CD14-positive monocyte (primary cell): ENCODE results near the gene SERBP1. TPM values are rescaled to one million over a fixed set of nuclear protein-coding genes. Genes with fewer than 3 reads are reported as not detected.
A peak's percentile ranks its signal among the peaks of the same experiment; 100 is the strongest.

Experiments
- DNase-seq, 3 donors: peaks; one replicate each; pipeline ENCODE4 v3.0.0-alpha.2; 2011 to 2022
- H2AFZ ChIP-seq: 2 replicates; pipeline ENCODE4 v1.6.0; 2012; ENCODE audit warnings: mild to moderate bottlenecking, low read depth, low read length, inconsistent platforms; ENCODE audit not compliant: insufficient read depth, poor library complexity, severe bottlenecking
- H3K27ac ChIP-seq, 2 donors: 1 replicate in 1 of 2; 2 replicates in 1 of 2; pipeline ENCODE4 v1.5.1; 2012 to 2013; ENCODE audit warnings: low read length in 2 of 2, control low read depth in 1 of 2, inconsistent platforms in 1 of 2, low read depth in 1 of 2, mild to moderate bottlenecking in 1 of 2
- H3K27me3 ChIP-seq, 2 donors: one replicate each; pipeline versions ENCODE4 v1.6.0 to v1.6.1; 2011 to 2013; ENCODE audit warnings: low read length in 2 of 2; ENCODE audit not compliant: control insufficient read depth in 2 of 2, insufficient read depth in 2 of 2
- H3K36me3 ChIP-seq, 2 donors: replicated peaks in 1 of 2; 1 replicate in 1 of 2; 2 replicates in 1 of 2; pipeline versions ENCODE4 v1.5.1 to v1.6.1; 2012 to 2013; ENCODE audit warnings: low read length in 2 of 2, control low read depth in 1 of 2, inconsistent platforms in 1 of 2, mild to moderate bottlenecking in 1 of 2; ENCODE audit not compliant: insufficient read depth in 2 of 2, control insufficient read depth in 1 of 2
- H3K4me1 ChIP-seq, 2 donors: 1 replicate in 1 of 2; 2 replicates in 1 of 2; pipeline versions ENCODE4 v1.5.1 to v1.6.1; 2012 to 2013; ENCODE audit warnings: low read length in 2 of 2, control low read depth in 1 of 2, inconsistent platforms in 1 of 2, mild to moderate bottlenecking in 1 of 2, moderate library complexity in 1 of 2; ENCODE audit not compliant: insufficient read depth in 2 of 2, control insufficient read depth in 1 of 2
- H3K4me2 ChIP-seq: replicated peaks from 2 replicates; pipeline ENCODE3; 2012; ENCODE audit warnings: low read length, moderate library complexity, mild to moderate bottlenecking; ENCODE audit not compliant: poor library complexity, severe bottlenecking; ENCODE audit errors: extremely low read depth
- H3K4me3 ChIP-seq, 3 experiments: fragments of 200-600 bp in 1 of 3; sonication (generic) in 1 of 3; replicated peaks in 1 of 3; 1 replicate in 2 of 3; 2 replicates in 1 of 3; pipeline ENCODE4 v1.5.1; 2011 to 2013; ENCODE audit warnings: low read length in 3 of 3, mild to moderate bottlenecking in 3 of 3, control low read depth in 2 of 3, low read depth in 2 of 3, inconsistent platforms in 1 of 3, moderate library complexity in 1 of 3
- H3K79me2 ChIP-seq: 2 replicates; pipeline ENCODE4 v1.6.0; 2012; ENCODE audit warnings: mild to moderate bottlenecking, control low read depth, inconsistent platforms, low read length, moderate library complexity; ENCODE audit not compliant: insufficient read depth
- H3K9ac ChIP-seq: 2 replicates; pipeline ENCODE4 v1.6.0; 2017; ENCODE audit warnings: low read length, mild to moderate bottlenecking; ENCODE audit not compliant: insufficient read depth, poor library complexity, severe bottlenecking
- H3K9me3 ChIP-seq, 2 donors: replicated peaks in 1 of 2; 1 replicate in 1 of 2; 2 replicates in 1 of 2; pipeline versions ENCODE4 v1.5.1 to v1.6.1; 2012 to 2013; ENCODE audit warnings: low read length in 2 of 2, control low read depth in 1 of 2; ENCODE audit not compliant: control insufficient read depth in 1 of 2, insufficient read depth in 1 of 2
- H4K20me1 ChIP-seq: 2 replicates; pipeline ENCODE4 v1.6.0; 2012; ENCODE audit warnings: mild to moderate bottlenecking, low read length, control low read depth, moderate library complexity; ENCODE audit not compliant: insufficient read depth
- H3K27ac Mint-ChIP-seq, 7 donors: one replicate each; pipeline ENCODE4 v1.8.0; 2020; ENCODE audit warnings: mild to moderate bottlenecking in 7 of 7, mixed read lengths in 7 of 7, moderate library complexity in 6 of 7, inconsistent platforms in 2 of 7
- H3K27me3 Mint-ChIP-seq, 3 donors: one replicate each; pipeline ENCODE4 v1.8.0; 2021 to 2022; ENCODE audit warnings: low read depth in 3 of 3, mild to moderate bottlenecking in 3 of 3, mixed read lengths in 3 of 3, moderate library complexity in 3 of 3, inconsistent platforms in 1 of 3
- H3K36me3 Mint-ChIP-seq, 2 donors: one replicate each; pipeline ENCODE4 v1.8.0; 2020; ENCODE audit warnings: mixed read lengths in 2 of 2, inconsistent platforms in 1 of 2, mild to moderate bottlenecking in 1 of 2
- H3K4me1 Mint-ChIP-seq: one replicate; pipeline ENCODE4 v1.8.0; 2020; ENCODE audit warnings: mild to moderate bottlenecking, mixed read lengths
- H3K4me3 Mint-ChIP-seq, 2 donors: one replicate each; pipeline ENCODE4 v1.8.0; 2020; ENCODE audit warnings: mild to moderate bottlenecking in 2 of 2, mixed read lengths in 2 of 2, moderate library complexity in 1 of 2
- H3K9me3 Mint-ChIP-seq, 7 donors: one replicate each; pipeline ENCODE4 v1.8.0; 2020 to 2022; ENCODE audit warnings: mixed read lengths in 7 of 7, mild to moderate bottlenecking in 6 of 7, moderate library complexity in 6 of 7, inconsistent platforms in 2 of 7
- WGBS: methylation state at CpG from one replicate; pipeline ENCODE4 v1.1.5; 2013; ENCODE audit warnings: missing lambda C conversion rate; ENCODE audit not compliant: insufficient coverage; 5-methylcytosine and 5-hydroxymethylcytosine counted together
- intact Hi-C, 2 donors: fragments of 100-400 bp; cut with micrococcal nuclease; formaldehyde crosslinking; loops; one replicate each; pipeline versions ENCODE4 v1.15.0 to v1.15.1; 2023
- polyA minus RNA-seq: library from RNA; depleted of rRNA, polyadenylated mRNA; stranded (reverse); fragments of >200 nt; gene quantifications from 2 replicates; pipeline ENCODE4 v1.2.3, GENCODE V29; 2012
- polyA plus RNA-seq, 3 donors: library from polyadenylated mRNA; depleted of rRNA in 1 of 3; unstranded in 2 of 3; stranded (reverse) in 1 of 3; fragments of 300-500 nt in 2 of 3; fragments of >200 nt in 1 of 3; fragmentation: Illumina TruSeq in 2 of 3; gene quantifications; 1 replicate in 2 of 3; 2 replicates in 1 of 3; pipeline ENCODE4 v1.2.3, GENCODE V29; 2012 to 2021
- total RNA-seq, 12 experiments: library from RNA in 1 of 12; stranded (reverse) in 1 of 12; fragments of 120-200 nt in 1 of 12; gene quantifications; one replicate each; pipeline ENCODE4 v1.2.4 and lab custom pipeline; 2013 to 2026; ENCODE audit warnings: mixed read lengths in 6 of 12, inconsistent platforms in 1 of 12
- TF ChIP-seq, protein P1 (sequence below): fragments of 200-600 bp; IDR thresholded peaks from one replicate; pipeline ENCODE4 v1.8.0; 2022; ENCODE audit warnings: antibody characterized with exemption, mild to moderate bottlenecking

SERBP1 gene
- total RNA-seq (2013): 106 TPM
- polyA plus RNA-seq (10 to 100 TPM; 38.2 to 78.8 (median 75.3) TPM), polyA minus RNA-seq (29.2 and 66.3 TPM in 2 replicates), total RNA-seq (lab: John Stamatoyannopoulos, UW) (99.4 to 242 (median 190) reads per million in 11 experiments)

- Mint-ChIP-seq H3K36me3 (peaks cover 7% of the 10 kb centered on the region in 2 donors), H3K4me1 (peaks cover 57% of the 10 kb centered on the region), H3K4me3 (peak within 1 kb of the TSS; percentile 98 to 99), H3K27me3 (peaks cover 0 to 2% (median 0%) of the 10 kb centered on the region in 3 donors), H3K27ac (peak within 1 kb of the TSS; percentile 93 to 99 (median 95)), H3K9me3 (no peaks in the 10 kb centered on the region)
- H3K9ac ChIP-seq: peak within 1 kb of the TSS; percentile 85
- H3K4me2 ChIP-seq: peak within 1 kb of the TSS; percentile 95
- H3K9me3 ChIP-seq: no peaks in the 10 kb centered on the region
- peak; percentile 91 to 93 (median 92) for DNase-seq
- peaks cover 29 to 55% of the 10 kb centered on the region in 2 donors for H3K4me1 ChIP-seq
- H3K36me3 ChIP-seq: peaks cover 6 to 7% of the 10 kb centered on the region in 2 donors
- intact Hi-C loops: loop anchor here (10.0 kb wide), 2 partner anchors 254 to 506 kb away; partner anchors contain the start of genes DNAI4 (in 1 of the 2), GADD45A (in 1 of the 2) and MIER1 (in 1 of the 2)
- H3K27ac ChIP-seq: peak within 1 kb of the TSS; percentile 84 to 92
- WGBS: 1% methylated on average over 38 of the region's 62 CpGs
- TF ChIP-seq, protein P1, sequence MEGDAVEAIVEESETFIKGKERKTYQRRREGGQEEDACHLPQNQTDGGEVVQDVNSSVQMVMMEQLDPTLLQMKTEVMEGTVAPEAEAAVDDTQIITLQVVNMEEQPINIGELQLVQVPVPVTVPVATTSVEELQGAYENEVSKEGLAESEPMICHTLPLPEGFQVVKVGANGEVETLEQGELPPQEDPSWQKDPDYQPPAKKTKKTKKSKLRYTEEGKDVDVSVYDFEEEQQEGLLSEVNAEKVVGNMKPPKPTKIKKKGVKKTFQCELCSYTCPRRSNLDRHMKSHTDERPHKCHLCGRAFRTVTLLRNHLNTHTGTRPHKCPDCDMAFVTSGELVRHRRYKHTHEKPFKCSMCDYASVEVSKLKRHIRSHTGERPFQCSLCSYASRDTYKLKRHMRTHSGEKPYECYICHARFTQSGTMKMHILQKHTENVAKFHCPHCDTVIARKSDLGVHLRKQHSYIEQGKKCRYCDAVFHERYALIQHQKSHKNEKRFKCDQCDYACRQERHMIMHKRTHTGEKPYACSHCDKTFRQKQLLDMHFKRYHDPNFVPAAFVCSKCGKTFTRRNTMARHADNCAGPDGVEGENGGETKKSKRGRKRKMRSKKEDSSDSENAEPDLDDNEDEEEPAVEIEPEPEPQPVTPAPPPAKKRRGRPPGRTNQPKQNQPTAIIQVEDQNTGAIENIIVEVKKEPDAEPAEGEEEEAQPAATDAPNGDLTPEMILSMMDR: no peak
- H3K27me3 ChIP-seq: no peaks in the 10 kb centered on the region
- peak within 1 kb of the TSS; percentile 95 for H2AFZ ChIP-seq
- peak within 1 kb of the TSS; percentile 65 to 97 (median 66) for H3K4me3 ChIP-seq
- peaks cover 41% of the 10 kb centered on the region for H4K20me1 ChIP-seq
- peaks cover 47% of the 10 kb centered on the region for H3K79me2 ChIP-seq
Measured at GRCh38 chr1:67430358-67431155, at the start of gene SERBP1. Gene SERBP1 (minus strand): TSS chr1:67430402. CDS start chr1:67430300, 102 bp downstream.

GRCh38 chr1:67479146-67479891, 49.1 kb upstream of the SERBP1 start:
- no peak overlapping the region for H3K9ac ChIP-seq
- no peaks in the 10 kb centered on the region for H3K79me2 ChIP-seq
- peak overlapping the region; percentile 35 for H2AFZ ChIP-seq
- intact Hi-C loops: no loop called here
- Mint-ChIP-seq H3K27ac (peak overlapping the region in 1 of 7 donors; percentile 58), H3K36me3 (no peaks in the 10 kb centered on the region), H3K27me3 (peaks cover 0 to 5% (median 4%) of the 10 kb centered on the region in 3 donors), H3K4me1 (no peaks in the 10 kb centered on the region), H3K9me3 (peaks cover 0 to 3% (median 0%) of the 10 kb centered on the region in 7 donors), H3K4me3 (peak overlapping the region in 1 of 2 donors; percentile 38)
- no peaks in the 10 kb centered on the region for H3K9me3 ChIP-seq
- no peak overlapping the region for H3K4me3 ChIP-seq
- no peak overlapping the region for H3K27ac ChIP-seq
- DNase-seq: no peak
- no peak overlapping the region for H3K4me2 ChIP-seq
- no peaks in the 10 kb centered on the region for H3K27me3 ChIP-seq
- no peaks in the 10 kb centered on the region for H3K4me1 ChIP-seq
- no peaks in the 10 kb centered on the region for H4K20me1 ChIP-seq
- H3K36me3 ChIP-seq: no peaks in the 10 kb centered on the region
- no CpG with 5 or more reads among the region's 10 CpGs for WGBS
- TF ChIP-seq, protein P1: no peak
